Muscle of arm (tissue), 12 donors: Measurements from ENCODE around the gene PDGFRA. TPM values are rescaled to one million over a fixed set of nuclear protein-coding genes. Genes with fewer than 3 reads are reported as not detected.
"Not testable (repeated sequence)": the region's sequence is repeated elsewhere in the genome, so short reads cannot be mapped to it uniquely, and the experiment has no call there.

ENCODE experiments used
- DNase-seq: peaks from one replicate; pipeline ENCODE4 v3.0.0-alpha.2; 2013
- polyA plus RNA-seq, 12 donors: library from polyadenylated mRNA; unstranded; fragments of 120-200 nt; gene quantifications; one replicate each; pipeline ENCODE4 v1.2.1, GENCODE V29; 2013; ENCODE audit not compliant: insufficient read length in 12 of 12

PDGFRA gene
- polyA plus RNA-seq, 12 donors = 58.7 to 148 (median 84.3) TPM; not detected in 1

DNA sequence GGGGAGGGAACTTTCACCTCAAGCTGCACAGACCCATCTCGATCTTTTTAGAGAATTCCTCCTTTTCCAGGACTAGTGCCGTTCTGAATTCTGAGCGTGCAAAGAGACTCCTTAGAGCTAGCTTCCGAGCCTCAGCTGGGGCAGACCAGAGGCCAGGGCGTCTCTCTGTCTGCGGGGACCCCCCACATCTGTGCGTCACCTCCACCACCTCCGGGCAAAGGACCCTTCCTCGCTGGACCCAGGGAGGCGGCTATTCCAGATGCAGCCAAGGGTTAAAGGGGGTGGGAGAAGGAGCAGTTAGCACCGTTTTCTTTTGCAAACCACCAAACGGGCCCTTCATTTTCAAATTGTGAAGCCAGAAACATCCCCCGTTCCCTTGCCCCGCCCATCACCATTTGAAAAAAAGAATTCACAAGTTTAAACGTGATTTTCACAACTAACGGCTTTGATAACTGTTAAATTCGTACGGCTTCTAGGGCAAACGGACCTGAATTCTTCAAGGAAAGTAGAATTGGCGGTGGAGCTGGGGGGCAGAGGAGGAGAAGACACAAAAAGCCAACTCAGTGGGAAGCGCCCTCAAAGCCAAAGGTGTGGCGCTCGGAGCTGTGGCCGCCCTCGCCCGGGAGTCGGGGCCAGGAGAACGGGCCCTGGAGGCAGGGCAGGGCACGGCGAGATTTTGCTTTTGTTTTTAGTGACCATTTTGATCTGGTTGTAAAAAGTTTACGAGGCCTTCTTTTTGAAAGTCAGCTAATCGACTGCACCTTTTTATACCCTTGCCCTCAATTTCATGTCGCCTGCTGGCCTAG lies 3.3 kb upstream of the PDGFRA start:
- DNase-seq = peak; percentile 70

DNA sequence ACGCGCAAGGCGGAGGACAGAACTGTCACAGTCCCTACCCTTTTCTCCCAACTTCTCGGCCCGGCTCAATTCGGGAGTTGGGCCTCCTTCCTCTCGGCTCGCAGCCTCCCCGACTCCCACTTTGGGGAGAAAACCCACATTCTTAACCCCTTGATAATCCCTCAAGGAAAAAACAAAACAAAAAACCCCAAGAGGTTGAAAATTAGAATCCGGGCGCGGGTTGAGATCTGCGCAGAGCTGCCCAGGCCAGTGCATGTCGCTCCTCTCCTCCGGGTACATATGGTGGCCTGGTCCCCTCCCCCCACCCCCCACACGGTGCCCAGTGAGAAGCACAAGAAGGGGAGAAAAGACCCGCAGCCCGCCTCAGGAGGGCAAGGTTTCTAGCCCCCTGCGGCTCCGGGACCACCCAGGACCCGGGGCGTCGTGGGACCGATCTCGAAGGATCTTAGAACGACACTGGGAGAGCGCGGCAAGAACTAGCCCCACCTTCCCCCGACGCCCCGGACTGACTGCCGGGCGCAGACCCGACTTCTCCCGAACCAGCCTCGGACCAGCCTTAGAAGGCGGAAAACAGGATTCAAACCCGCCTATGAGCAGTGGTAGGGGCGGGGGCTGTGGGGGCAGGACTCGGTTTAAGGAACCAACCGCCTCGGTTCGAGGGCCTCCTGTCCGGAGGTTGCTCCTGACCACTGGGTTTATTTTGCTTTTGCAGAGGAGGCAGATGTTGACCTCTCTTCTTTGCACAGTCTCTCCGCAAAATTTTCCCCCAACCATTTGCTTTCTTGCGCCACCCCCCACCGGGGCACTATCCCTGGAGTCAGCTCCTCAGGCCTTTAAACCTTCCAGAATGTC lies 2.5 kb upstream of the PDGFRA start:
- peak; percentile 82 for DNase-seq

DNA sequence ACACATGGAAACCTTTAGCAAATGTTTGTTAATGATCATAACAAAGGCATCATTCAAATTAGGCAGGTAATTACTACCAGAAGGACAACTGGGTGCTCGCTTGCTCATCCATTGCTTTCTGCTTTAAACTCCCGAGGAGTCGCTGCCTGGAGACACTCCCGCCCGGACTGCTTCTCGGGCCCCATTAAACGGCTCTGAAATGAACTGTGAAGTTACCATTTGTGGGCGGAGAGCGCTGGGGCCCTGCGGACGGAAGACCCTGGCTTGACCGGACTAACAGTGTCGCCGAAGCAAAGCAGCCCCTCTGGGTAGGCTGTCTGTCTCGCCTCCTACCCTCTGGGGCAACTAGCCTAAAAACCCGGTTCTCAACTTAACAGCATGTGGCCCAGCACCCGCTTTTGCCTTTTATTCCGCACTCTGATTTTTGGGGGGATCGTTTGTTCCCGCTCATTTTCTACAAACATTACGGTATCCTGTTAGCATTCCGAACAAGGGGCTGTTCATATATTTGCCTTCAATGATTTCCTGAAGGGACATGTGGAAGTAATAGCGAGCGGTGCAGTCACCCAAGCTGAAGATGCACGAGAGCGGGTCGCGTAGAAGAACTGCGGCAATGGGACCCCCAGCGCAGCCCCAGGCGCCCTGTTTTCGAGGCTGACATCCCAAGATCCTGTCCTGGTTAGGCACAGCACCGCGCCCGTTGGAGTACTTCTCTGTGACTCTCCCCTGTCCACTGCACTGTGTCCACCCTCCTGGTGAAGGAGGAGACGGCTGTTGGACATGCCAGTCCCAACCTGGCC lies 1.6 kb upstream of the PDGFRA start:
- peak; percentile 83 for DNase-seq

DNA sequence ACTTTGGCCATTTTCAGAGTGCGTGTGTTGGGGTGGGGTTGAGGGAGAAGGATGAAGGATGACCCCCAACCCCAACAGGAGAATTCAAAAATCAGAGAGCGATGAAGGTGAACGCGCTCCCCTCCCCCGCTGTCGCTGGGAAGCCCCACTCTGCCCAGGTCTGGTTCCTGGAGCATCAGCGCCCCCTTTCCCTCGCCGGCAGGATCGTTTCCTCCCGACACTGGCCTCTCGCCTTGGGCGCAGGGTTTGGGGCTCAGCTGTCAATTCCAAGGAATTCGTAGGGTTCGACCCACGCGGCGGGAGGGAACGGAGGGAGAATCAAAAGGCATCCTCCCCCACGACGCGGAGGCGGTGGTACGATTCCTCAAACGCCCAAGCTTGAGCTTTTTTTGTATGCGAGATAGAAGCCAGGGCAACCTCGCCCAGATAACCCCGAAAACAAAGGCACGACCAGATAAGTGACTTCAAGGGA lies 1.0 kb upstream of the PDGFRA start:
- peak; percentile 91 for DNase-seq

DNA sequence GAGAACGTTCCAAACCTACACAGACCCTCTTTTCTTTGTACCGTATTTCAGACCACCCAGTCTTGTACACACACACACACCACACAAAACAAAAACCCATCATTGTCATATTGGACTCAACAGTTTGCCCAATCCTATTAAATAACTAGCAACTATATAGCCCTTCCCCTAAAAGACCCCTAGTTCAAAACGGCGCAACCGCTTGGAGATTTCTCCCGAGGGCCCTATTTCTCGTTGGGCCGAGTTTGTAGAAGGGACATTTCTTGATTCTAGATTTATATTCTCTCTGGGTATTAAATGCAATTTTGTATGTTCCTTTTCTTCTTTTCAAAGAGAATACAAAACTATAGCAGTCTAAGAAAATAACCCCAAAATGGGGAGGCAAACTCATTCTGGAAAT lies 547 bp upstream of the PDGFRA start:
- DNase-seq = no peak

DNA sequence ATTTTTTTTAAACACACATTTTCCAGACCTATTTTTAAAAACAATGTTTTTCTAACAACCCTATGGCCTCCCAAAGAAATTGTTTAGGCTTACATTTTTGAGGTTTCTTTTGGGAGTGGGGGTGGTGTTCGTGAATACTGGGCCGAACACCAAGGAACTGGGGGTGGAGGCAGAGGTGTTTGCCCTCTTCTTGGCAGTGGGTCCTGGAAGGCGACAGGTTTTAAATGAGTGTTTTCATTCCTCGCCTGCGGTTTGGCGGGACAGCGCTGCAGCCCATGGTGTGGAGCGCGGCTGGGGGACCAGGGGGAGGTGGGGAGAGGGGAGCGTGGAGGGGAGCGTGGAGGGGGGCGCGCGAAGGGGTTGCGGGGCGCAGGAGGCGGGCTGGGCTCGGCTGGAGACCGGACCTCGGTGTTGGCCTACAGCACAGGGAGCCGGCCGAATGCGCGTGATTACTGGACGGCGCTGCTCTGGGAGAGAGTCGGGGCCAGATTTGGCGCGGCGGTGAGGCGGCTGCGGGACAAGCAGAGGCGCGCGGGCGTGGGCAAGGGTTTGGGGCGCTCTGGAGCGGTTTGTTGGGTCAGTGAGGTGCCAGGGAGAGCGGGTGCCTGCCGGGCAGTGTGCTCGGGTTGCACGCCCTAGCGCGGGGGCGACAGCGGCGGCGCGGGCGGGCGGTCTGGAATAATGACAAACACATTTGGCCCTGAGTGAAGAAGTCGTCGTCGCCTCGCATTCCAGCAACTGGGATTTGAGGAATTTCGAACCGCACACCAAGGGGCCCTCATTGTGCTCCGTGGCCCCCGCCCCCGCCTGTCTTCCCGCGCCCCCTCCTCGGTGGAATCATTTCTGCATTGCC lies 764 bp downstream of the PDGFRA start:
- DNase-seq = no peak

DNA sequence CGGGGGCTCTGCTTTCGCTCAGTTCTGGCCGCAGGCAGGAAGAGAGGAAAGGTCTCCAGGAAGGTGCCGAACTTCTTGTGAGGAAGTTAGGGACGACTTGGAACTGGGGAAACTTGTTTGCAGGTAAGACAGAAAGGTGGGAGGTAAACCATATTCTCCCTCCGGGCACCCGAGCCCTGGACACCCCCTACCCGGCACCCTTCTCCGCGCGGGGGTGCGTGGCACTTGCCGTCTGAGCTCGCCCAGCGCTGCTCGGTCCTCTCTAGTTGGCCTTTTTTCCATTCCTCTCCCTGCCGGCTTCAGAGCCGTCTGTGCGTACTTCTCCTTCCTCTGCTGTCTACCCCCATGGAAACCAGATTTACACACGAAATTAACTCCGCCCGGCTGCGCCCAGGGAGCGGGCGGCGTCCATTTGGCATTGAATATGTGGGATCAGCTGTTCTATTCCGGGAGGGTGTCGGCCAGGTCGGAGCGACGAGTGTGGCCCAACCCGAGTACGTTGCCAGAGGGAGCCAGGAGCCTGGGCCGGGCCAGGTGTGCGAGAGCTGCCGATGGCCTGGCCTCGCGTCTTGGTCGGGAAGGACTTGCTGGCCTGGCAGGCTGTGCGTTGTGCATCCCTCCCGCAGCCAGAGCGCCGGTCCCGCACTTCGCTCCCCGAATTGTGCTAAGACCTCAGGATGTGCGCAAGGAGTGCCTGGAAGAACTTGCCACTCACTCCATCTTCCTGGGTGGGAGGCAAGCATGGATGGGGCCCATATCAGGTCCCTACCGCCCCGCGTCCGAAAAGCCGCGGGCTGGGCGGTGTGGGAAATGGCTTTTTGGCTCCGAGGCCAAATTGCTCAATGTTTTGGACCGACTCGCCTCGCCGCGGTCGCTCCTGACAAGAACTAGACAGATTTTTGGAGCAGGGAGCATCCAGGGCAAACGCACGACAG lies 1.7 kb downstream of the PDGFRA start:
- peak; percentile 63 for DNase-seq

DNA sequence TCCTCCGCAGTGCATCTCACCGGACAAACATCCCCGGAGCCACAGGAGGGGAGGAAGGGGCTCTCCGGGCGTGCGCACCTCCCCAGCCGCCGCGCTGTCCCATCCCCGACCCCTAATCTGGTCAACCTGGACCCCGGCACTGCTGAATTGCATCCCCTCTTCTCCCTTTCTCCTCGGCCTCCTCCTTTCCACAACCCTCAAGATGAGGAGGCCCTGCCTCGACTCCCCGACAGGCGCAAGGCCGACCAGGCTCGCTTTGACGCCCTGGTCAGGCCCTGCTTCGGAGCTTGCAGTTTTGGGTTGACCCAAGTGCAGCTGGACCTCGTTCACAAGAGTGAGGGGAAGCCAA lies 2.3 kb downstream of the PDGFRA start:
- DNase-seq = no peak

DNA sequence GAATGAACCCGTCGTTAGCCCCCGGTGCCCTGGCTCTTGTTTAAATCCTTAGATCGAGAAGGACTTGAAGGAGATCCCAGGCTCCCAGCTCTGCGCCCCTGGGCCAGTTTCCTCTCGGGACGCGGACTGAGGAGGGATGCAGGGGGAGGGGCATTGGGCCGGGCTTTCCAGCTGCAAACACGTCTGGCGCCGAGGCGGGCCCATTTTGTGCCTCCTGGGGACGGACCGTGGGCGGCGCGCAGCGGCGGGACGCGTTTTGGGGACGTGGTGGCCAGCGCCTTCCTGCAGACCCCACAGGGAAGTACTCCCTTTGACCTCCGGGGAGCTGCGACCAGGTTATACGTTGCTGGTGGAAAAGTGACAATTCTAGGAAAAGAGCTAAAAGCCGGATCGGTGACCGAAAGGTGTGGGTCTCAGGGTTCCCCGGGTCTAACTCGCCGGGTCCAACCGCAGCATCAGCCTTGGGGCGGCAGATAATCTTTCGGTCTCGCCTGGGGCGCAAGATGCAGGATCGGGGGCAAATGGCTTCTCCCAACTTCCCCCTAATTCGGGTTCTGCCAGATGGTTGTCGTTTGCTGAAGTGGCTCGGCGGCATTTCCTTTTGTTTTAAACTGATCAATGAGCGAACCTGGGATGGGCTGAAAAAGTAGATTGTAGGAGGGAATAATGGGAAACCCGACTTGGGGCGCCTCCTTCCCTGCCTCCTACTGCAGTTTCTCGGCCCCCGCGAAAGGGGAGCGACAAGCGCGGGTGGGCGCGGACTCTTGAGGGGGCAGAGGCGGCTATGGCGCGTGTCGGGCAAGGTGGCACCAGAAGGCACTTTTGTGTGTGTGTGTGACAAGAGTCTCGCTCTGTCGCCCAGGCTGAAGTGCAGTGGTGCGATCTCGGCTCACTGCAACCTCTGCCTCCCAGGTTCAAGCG lies 2.9 kb downstream of the PDGFRA start:
- peak; percentile 74 for DNase-seq

DNA sequence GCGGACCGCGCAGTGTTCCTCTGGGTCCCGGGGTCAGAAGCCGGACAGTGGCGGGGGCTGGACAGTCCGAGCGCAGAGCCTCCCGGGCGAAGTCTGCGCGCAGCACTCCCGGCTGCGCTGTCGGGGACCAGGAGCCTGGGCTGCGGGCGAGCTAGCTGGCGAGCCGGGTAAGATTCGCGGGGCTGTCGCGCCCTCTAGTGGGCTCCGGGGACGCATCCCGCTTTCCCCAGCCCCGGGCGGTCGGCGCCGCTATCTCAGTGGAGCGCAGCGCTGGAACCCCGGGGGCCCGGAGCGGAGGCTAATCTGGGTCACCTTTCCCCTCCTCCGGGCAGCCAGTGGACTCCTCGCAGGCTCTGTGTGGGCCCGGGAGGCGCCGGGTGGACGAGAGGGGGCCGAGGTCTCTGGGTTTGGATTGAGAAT lies 4.2 kb downstream of the PDGFRA start:
- peak; percentile 89 for DNase-seq

DNA sequence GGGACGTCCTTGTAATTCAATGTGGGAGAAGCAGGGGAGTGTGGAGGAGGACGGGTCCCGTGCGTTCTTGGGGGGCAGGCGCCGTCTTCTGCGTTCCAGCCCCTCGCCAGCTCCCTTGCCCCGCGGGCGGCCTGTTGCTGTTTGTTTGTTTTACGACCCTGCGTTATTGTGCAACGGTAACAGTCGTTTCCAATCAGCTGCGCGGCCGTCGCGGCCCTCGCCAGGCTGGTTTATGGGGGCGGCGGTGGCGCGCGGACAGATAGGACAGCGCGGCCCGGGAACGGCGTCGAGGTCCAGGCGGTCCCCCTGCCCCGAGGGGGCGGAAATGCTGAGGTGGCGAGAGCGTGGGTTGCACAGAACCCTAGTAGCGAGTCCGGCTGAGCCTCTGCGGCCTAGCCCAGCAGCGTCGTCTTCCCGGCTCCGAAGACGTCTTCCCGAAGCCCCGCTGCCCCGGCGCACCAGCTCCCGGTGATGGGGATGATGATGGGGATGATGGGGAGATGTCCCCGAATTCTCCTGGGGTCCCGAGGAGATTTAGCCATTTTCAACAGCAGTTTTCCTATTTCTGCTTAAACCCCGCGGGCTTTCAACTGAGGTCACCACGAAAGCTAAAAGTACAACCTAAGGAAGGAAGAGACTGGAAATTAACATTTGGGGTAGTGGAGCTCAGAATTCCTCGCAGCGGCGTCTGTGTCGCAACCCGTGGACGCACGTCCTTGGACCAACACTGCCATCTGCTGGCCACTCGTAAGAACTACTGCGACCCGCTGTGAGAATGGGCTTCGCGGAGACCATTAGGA lies 4.8 kb downstream of the PDGFRA start:
- peak; percentile 86 for DNase-seq

DNA sequence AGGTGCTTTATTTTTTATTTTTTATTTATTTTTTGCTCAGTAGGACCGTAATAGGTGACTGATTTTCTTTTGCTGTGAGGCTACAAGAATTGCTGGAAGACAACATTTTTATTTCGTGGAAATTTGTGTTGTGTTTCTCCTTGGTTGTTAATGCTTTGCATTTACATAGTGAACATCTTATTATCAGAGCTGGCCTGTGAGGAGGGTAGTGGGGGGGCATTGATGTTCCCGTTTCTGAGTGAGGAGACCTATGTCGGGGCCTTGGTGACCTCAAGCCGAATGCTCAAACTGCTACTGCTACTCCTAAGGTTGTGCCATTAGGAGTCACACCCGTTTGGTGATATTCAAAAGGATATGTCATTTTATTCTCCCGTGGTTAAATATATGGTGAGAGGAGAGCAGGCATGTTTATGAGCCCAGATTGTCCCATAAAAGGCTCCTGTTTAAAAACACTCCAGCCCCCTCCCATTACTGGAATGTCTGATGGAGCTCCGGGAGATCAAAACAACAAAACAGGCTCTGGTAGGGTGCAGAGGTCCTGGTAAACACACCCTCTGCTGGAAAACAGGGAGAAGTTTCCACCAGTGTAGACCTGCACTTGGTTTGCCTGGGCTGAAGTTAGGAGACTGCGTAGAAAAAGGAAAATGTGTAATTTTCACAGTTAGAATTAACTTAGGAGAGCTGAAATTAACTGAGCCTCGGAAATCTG lies 5.6 kb downstream of the PDGFRA start:
- DNase-seq = no peak

DNA sequence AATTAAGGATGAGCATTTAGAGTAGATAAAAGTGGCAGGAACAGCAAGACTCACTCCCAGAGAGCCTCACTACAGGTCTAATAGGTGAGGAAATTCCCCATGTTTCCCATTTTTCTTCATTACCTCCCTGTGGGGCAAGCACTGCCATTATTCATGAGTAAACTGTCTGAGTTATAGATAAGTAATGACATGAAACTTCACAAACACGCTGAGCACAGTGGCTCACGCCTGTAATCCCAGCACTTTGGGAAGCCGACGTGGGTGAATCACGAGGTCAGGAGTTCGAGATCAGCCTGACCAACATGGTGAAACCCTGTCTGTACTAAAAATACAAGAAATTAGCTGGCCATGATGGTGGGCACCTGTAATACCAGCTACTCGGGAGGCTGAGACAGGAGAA lies 7.2 kb downstream of the PDGFRA start:
- DNase-seq = not testable (repeated sequence)

DNA sequence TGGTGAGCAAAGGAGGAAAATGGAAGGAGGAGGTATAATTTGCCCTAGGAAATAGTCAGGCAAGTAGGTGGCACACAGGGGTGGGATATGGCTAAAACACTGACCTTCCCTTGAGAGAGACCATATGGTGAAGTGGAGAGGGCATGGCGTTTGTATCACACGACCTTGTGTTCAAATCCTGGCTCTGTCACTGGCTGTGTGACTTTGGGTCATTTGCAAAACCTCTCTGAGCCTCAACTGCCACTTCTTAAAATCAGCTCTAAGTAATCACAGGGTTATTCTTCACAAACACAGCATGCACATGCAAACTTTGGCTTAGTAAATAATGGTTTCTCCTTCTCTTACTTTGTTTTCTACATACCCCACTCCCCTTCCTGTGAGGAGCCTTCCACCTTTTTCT lies 8.7 kb downstream of the PDGFRA start:
- DNase-seq = no peak

DNA sequence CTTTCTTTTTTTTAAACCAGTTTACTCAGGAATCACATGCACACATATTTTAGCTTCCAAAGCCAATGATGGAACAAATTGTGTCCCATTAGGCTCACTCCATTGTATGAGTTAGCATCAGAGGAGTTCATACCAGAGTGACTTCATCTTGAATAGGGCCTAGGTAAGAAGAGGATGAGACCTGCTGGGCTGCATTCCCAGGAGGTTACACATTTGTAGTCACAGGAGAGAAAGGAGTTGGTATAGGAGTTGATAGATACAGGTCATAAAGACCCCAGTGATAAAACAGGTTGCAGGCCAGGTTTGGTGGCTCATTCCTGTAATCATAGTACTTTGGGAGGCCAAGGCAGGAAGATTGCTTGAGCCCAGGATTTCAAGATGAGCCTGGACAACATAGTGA lies 9.3 kb downstream of the PDGFRA start:
- DNase-seq = no peak

DNA sequence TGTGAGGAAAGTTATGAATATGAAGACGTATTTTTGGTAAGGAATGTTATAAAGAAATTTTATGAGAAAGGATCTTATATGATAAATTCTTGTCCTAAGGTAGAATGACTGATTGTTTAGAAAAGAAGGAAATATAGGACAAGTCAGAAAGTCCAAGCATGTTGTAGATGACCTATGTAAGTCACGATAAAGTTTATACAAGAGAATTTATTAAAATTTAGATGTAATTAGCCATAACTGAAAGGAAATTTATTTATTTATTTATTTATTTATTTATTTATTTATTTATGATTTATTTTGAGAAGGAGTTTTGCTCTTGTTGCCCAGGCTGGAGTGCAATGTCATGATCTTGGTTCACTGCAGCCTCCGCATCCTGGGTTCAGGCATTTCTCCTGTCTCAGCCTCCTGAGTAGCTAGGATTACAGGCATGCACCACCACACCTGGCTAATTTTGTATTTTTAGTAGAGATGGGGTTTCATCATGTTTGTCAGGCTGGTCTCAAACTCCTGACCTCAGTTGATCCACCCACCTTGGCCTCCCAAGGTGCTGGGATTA lies 12.3 kb downstream of the PDGFRA start:
- DNase-seq = not testable (repeated sequence)

DNA sequence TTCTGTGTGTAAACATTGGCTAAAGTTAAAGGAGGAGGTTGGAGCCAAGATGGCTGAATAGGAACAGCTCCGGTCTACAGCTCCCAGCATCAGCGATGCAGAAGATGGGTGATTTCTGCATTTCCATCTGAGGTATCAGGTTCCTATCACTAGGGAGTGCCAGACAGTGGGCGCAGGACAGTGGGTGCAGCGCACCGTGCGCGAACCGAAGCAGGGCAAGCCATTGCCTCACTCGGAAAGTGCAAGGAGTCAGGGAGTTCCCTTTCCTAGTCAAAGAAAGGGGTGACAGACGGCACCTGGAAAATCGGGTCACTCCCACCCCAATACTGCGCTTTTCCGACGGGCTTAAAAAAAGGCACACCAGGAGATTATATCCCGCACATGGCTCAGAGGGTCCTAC lies 14.4 kb downstream of the PDGFRA start:
- DNase-seq = not testable (repeated sequence)
